H9 (cell line): ENCODE data around the gene ASXL1. TPM values are rescaled to one million over a fixed set of nuclear protein-coding genes. Genes with fewer than 3 reads are reported as not detected.

Experiments used
- DNase-seq: peaks from one replicate; pipeline ENCODE4 v3.0.0-alpha.2; 2017
- H2AFZ ChIP-seq: one replicate; pipeline ENCODE4 v1.6.1; 2013; ENCODE audit warnings: mild to moderate bottlenecking, low read length, control low read depth, moderate library complexity
- H2AK5ac ChIP-seq: 2 replicates; pipeline ENCODE4 v1.6.1; 2013; ENCODE audit warnings: low read length, control low read depth, mixed read lengths; ENCODE audit not compliant: insufficient read length
- H2BK120ac ChIP-seq: one replicate; pipeline ENCODE4 v1.6.1; 2013; ENCODE audit warnings: low read depth, mild to moderate bottlenecking, low read length, control low read depth, inconsistent platforms; ENCODE audit not compliant: poor library complexity, severe bottlenecking
- H2BK12ac ChIP-seq: 2 replicates; pipeline ENCODE4 v1.6.1; 2013; ENCODE audit warnings: low read length, control low read depth, mixed read lengths, low read depth; ENCODE audit not compliant: insufficient read length
- H2BK15ac ChIP-seq: 2 replicates; pipeline ENCODE4 v1.6.1; 2013; ENCODE audit warnings: low read depth, low read length, control low read depth
- H2BK20ac ChIP-seq: one replicate; pipeline ENCODE4 v1.6.1; 2013; ENCODE audit warnings: low read depth, mild to moderate bottlenecking, low read length, control low read depth, inconsistent platforms; ENCODE audit not compliant: poor library complexity, severe bottlenecking
- H2BK5ac ChIP-seq: 2 replicates; pipeline ENCODE4 v1.6.1; 2013; ENCODE audit warnings: low read length, control low read depth, mixed read lengths; ENCODE audit not compliant: insufficient read length
- H3K14ac ChIP-seq: 2 replicates; pipeline ENCODE4 v1.6.1; 2013; ENCODE audit warnings: low read length, control low read depth; ENCODE audit not compliant: insufficient read depth
- H3K18ac ChIP-seq: 2 replicates; pipeline ENCODE4 v1.6.1; 2013; ENCODE audit warnings: low read depth, mild to moderate bottlenecking, mixed read lengths, low read length, control low read depth; ENCODE audit not compliant: insufficient read length
- H3K23ac ChIP-seq: 2 replicates; pipeline ENCODE4 v1.6.1; 2013; ENCODE audit warnings: low read length, control low read depth, mixed read lengths, low read depth; ENCODE audit not compliant: insufficient read length
- H3K23me2 ChIP-seq: 2 replicates; pipeline ENCODE4 v1.6.1; 2013; ENCODE audit warnings: low read depth, mild to moderate bottlenecking, mixed read lengths, low read length, control low read depth; ENCODE audit not compliant: insufficient read length, poor library complexity, severe bottlenecking
- H3K27ac ChIP-seq: 2 replicates; pipeline ENCODE4 v1.5.1; 2013; ENCODE audit warnings: low read length, control low read depth, mixed read lengths, low read depth; ENCODE audit not compliant: insufficient read length
- H3K27me3 ChIP-seq: 2 replicates; pipeline ENCODE4 v1.6.1; 2013; ENCODE audit warnings: low read length, control low read depth, inconsistent platforms; ENCODE audit not compliant: insufficient read depth
- H3K4ac ChIP-seq: 2 replicates; pipeline ENCODE4 v1.6.1; 2013; ENCODE audit warnings: low read depth, mild to moderate bottlenecking, control low read depth, inconsistent platforms, low read length, moderate library complexity
- H3K4me1 ChIP-seq: 2 replicates; pipeline ENCODE4 v1.6.1; 2013; ENCODE audit warnings: low read length, control low read depth, inconsistent platforms; ENCODE audit not compliant: insufficient read depth
- H3K4me2 ChIP-seq: 2 replicates; pipeline ENCODE4 v1.6.1; 2013; ENCODE audit warnings: low read length, control low read depth, mixed read lengths; ENCODE audit not compliant: insufficient read length, insufficient read depth
- H3K56ac ChIP-seq: 2 replicates; pipeline ENCODE4 v1.6.1; 2013; ENCODE audit warnings: low read depth, mild to moderate bottlenecking, mixed read lengths, low read length, control low read depth; ENCODE audit not compliant: insufficient read length
- H3K79me1 ChIP-seq: 2 replicates; pipeline ENCODE4 v1.6.1; 2013; ENCODE audit warnings: low read depth, mild to moderate bottlenecking, moderate library complexity, low read length, control low read depth, inconsistent platforms; ENCODE audit not compliant: insufficient read depth, poor library complexity, severe bottlenecking
- H3K79me2 ChIP-seq: 2 replicates; pipeline ENCODE4 v1.6.1; 2013; ENCODE audit warnings: low read length, control low read depth, inconsistent platforms; ENCODE audit not compliant: insufficient read depth
- H3K9ac ChIP-seq: 2 replicates; pipeline ENCODE4 v1.6.1; 2013; ENCODE audit warnings: low read length, control low read depth, mixed read lengths; ENCODE audit not compliant: insufficient read length; ENCODE audit errors: extremely low read depth
- H3K9me3 ChIP-seq: one replicate; pipeline ENCODE4 v1.6.1; 2013; ENCODE audit warnings: low read depth, low read length, inconsistent platforms; ENCODE audit not compliant: control insufficient read depth
- H3T11ph ChIP-seq: one replicate; pipeline ENCODE4 v1.6.1; 2013; ENCODE audit warnings: mild to moderate bottlenecking, low read length, control low read depth, inconsistent platforms
- H4K20me1 ChIP-seq: one replicate; pipeline ENCODE4 v1.6.1; 2013; ENCODE audit not compliant: control insufficient read depth, insufficient read length, insufficient read depth
- H4K5ac ChIP-seq: 2 replicates; pipeline ENCODE4 v1.6.1; 2013; ENCODE audit warnings: low read depth, mild to moderate bottlenecking, mixed read lengths, low read length, control low read depth; ENCODE audit not compliant: insufficient read length
- H4K8ac ChIP-seq: replicated peaks from 2 replicates; pipeline ENCODE4 v1.6.1; 2013; ENCODE audit warnings: low read length, control low read depth, mixed read lengths, low read depth; ENCODE audit not compliant: insufficient read length
- H4K91ac ChIP-seq: 2 replicates; pipeline ENCODE4 v1.6.1; 2013; ENCODE audit warnings: low read depth, mild to moderate bottlenecking, moderate library complexity, mixed read lengths, low read length, control low read depth; ENCODE audit not compliant: insufficient read length
- H3K27ac Mint-ChIP-seq, 3 experiments: 2 replicates in 2 of 3; 3 replicates in 1 of 3; pipeline ENCODE4 v1.8.0; 2020 to 2021; ENCODE audit warnings: mixed read lengths in 3 of 3, mild to moderate bottlenecking in 1 of 3, moderate library complexity in 1 of 3
- H3K27me3 Mint-ChIP-seq: 2 replicates; pipeline ENCODE4 v1.8.0; 2021; ENCODE audit warnings: low read depth, mild to moderate bottlenecking, moderate library complexity, mixed read lengths
- H3K36me3 Mint-ChIP-seq, 3 experiments: 2 replicates in 2 of 3; 3 replicates in 1 of 3; pipeline ENCODE4 v1.8.0; 2020 to 2021; ENCODE audit warnings: low read depth in 3 of 3, mixed read lengths in 3 of 3; ENCODE audit not compliant: insufficient read depth in 1 of 3
- H3K4me1 Mint-ChIP-seq, 2 experiments: 2 replicates each; pipeline ENCODE4 v1.8.0; 2020; ENCODE audit warnings: mixed read lengths in 2 of 2
- H3K4me3 Mint-ChIP-seq, 2 experiments: 2 replicates in 1 of 2; 3 replicates in 1 of 2; pipeline ENCODE4 v1.8.0; 2020 to 2021; ENCODE audit warnings: mild to moderate bottlenecking in 2 of 2, mixed read lengths in 2 of 2, moderate library complexity in 1 of 2
- H3K9me3 Mint-ChIP-seq, 2 experiments: 2 replicates in 1 of 2; 3 replicates in 1 of 2; pipeline ENCODE4 v1.8.0; 2020; ENCODE audit warnings: mild to moderate bottlenecking in 2 of 2, mixed read lengths in 2 of 2, moderate library complexity in 1 of 2
- WGBS: extraction: QIAGEN DNeasy Blood & Tissue Kit; methylation state at CpG from one replicate; pipeline ENCODE4 v1.1.7; 2013; ENCODE audit warnings: missing lambda C conversion rate, low lambda C conversion rate, mixed read lengths; ENCODE audit not compliant: insufficient read length; ENCODE audit errors: extremely low coverage; 5-methylcytosine and 5-hydroxymethylcytosine counted together
- total RNA-seq: library from RNA; stranded (reverse); gene quantifications from 2 replicates; pipeline ENCODE4 v1.2.1, GENCODE V29; 2021
- TF ChIP-seq, protein P1 (sequence below): fragments of 200-600 bp; sonication (generic); conservative IDR thresholded peaks from 3 replicates; pipeline ENCODE4 v1.8.0; 2021; ENCODE audit warnings: antibody characterized with exemption, mild to moderate bottlenecking

The ASXL1 gene
- total RNA-seq, 1 experiment from 2014 or later, result 39.5 TPM

DNA sequence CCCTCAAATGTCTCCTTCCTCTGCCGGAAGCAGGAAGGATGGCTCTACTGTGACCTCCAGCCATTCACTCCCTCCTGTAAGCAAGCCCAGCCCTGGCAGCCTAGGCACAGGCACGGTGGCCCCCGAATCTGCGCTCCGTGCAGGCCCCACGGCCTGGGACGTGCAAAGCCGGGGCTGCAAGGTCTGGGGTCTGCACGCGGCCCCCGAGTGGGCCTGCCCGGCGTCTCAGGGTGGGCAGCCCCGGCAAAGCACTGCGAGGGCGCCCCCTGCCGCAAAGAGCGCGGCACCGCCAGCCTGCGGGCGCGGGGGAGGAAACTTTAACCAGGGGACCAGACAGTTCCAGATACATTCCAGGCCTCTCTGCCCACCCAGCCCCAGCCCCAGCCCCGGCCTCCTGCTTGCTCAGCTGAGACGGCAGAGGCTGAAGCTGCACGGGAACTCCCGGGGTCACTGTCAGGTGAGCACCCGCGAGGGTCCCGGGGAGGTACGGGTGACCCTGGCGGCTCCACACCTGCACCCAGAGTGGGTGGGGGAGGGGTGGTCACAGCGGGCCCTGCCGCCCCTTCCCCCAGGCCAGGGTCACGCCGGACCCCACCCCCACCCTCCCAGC lies 98.8 kb downstream of the ASXL1 start:
- no peak overlapping the region for H4K8ac ChIP-seq
- H2BK15ac ChIP-seq, result no peak overlapping the region
- no peak overlapping the region for H2BK5ac ChIP-seq
- no peak overlapping the region for H2BK20ac ChIP-seq
- H3K14ac ChIP-seq, result peak overlapping the region; percentile 9; the same call in 1 of the 2 replicates
- no peak overlapping the region for H2BK120ac ChIP-seq
- H3K9me3 ChIP-seq, result no peaks in the 10 kb centered on the region
- no peaks in the 10 kb centered on the region for H3K27me3 Mint-ChIP-seq
- no peaks in the 10 kb centered on the region for H3K9me3 Mint-ChIP-seq
- H3K79me2 ChIP-seq, result no peaks in the 10 kb centered on the region
- H3K79me1 ChIP-seq, result no peaks in the 10 kb centered on the region
- no peaks in the 10 kb centered on the region for H3K27me3 ChIP-seq
- H3K36me3 Mint-ChIP-seq, result peaks cover 12 to 33% (median 24%) of the 10 kb centered on the region in 3 experiments
- H3K4me2 ChIP-seq, result no peak overlapping the region
- no peak overlapping the region for H3K9ac ChIP-seq
- H2BK12ac ChIP-seq, result no peak overlapping the region
- H3K27ac ChIP-seq, result no peak overlapping the region
- H3K23ac ChIP-seq, result no peak overlapping the region
- peak overlapping the region in 1 of 3 experiments; percentile 85; a peak in 1 of 7 replicates for H3K27ac Mint-ChIP-seq
- no CpG with 5 or more reads among the region's 36 CpGs for WGBS
- H3T11ph ChIP-seq, result no peak overlapping the region
- H3K4me1 ChIP-seq, result no peaks in the 10 kb centered on the region
- DNase-seq, result peak; percentile 79
- H4K20me1 ChIP-seq, result no peaks in the 10 kb centered on the region
- peaks cover 4% of the 10 kb centered on the region for H3K23me2 ChIP-seq
- no peak overlapping the region for H4K91ac ChIP-seq
- H2AK5ac ChIP-seq, result no peak overlapping the region
- H2AFZ ChIP-seq, result no peak overlapping the region
- no peak overlapping the region for H4K5ac ChIP-seq
- peak overlapping the region; percentile 60 to 73 for H3K4me3 Mint-ChIP-seq
- no peak overlapping the region for H3K4ac ChIP-seq
- H3K18ac ChIP-seq, result peak overlapping the region; percentile 3
- peaks cover 14% of the 10 kb centered on the region in 2 experiments for H3K4me1 Mint-ChIP-seq
- H3K56ac ChIP-seq, result no peak overlapping the region
- TF ChIP-seq, protein P1, sequence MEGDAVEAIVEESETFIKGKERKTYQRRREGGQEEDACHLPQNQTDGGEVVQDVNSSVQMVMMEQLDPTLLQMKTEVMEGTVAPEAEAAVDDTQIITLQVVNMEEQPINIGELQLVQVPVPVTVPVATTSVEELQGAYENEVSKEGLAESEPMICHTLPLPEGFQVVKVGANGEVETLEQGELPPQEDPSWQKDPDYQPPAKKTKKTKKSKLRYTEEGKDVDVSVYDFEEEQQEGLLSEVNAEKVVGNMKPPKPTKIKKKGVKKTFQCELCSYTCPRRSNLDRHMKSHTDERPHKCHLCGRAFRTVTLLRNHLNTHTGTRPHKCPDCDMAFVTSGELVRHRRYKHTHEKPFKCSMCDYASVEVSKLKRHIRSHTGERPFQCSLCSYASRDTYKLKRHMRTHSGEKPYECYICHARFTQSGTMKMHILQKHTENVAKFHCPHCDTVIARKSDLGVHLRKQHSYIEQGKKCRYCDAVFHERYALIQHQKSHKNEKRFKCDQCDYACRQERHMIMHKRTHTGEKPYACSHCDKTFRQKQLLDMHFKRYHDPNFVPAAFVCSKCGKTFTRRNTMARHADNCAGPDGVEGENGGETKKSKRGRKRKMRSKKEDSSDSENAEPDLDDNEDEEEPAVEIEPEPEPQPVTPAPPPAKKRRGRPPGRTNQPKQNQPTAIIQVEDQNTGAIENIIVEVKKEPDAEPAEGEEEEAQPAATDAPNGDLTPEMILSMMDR, result peak; percentile 100
